RWPE2 (cell line): ENCODE results near the gene AQP12A.

ENCODE experiments used
- ATAC-seq: fragments of 200-7000 bp; cut with Tn5 transposase; 3 replicates; pipeline ENCODE4 v1.9.1; 2021; ENCODE audit warnings: low read depth
- DNase-seq: peaks from one replicate; pipeline ENCODE4 v3.0.0-alpha.2; 2020; ENCODE audit warnings: low spot score
- H3K27ac ChIP-seq: fragments of 450-650 bp; 2 replicates; pipeline ENCODE4 v1.5.1; 2017; ENCODE audit warnings: mild to moderate bottlenecking; ENCODE audit not compliant: poor library complexity, severe bottlenecking
- H3K27me3 ChIP-seq: fragments of 250-450 bp; sonication (Bioruptor Pico); 2 replicates; pipeline ENCODE4 v1.5.1; 2021; ENCODE audit warnings: mild to moderate bottlenecking, moderate library complexity; ENCODE audit not compliant: insufficient read depth, poor library complexity, severe bottlenecking
- H3K36me3 ChIP-seq: fragments of 250-450 bp; sonication (Bioruptor Pico); 2 replicates; pipeline ENCODE4 v1.5.1; 2020; ENCODE audit warnings: low read depth, mild to moderate bottlenecking, moderate library complexity
- H3K4me1 ChIP-seq: fragments of 250-450 bp; sonication (Bioruptor Pico); 2 replicates; pipeline ENCODE4 v1.5.1; 2021; ENCODE audit warnings: mild to moderate bottlenecking, moderate library complexity; ENCODE audit not compliant: insufficient read depth, poor library complexity, severe bottlenecking
- H3K4me3 ChIP-seq: fragments of 250-450 bp; sonication (Bioruptor Pico); 2 replicates; pipeline ENCODE4 v1.5.1; 2021; ENCODE audit warnings: mild to moderate bottlenecking, moderate library complexity; ENCODE audit not compliant: severe bottlenecking
- H3K9me3 ChIP-seq: fragments of 250-450 bp; sonication (Bioruptor Pico); 2 replicates; pipeline ENCODE4 v1.5.1; 2021; ENCODE audit warnings: mild to moderate bottlenecking, moderate library complexity; ENCODE audit not compliant: severe bottlenecking
- CTCF ChIP-seq: fragments of 450-650 bp; IDR thresholded peaks from one replicate; pipeline ENCODE4 v1.5.1; 2017; ENCODE audit warnings: mild to moderate bottlenecking, moderate library complexity; ENCODE audit not compliant: poor library complexity, severe bottlenecking

Gene AQP12A

GRCh38 chr2:240735476-240735875 is 43.8 kb downstream of the AQP12A start:
- no peaks in the 10 kb centered on the region for H3K9me3 ChIP-seq
- no peaks in the 10 kb centered on the region for H3K27me3 ChIP-seq
- ATAC-seq (no peak), DNase-seq (no peak)
- H3K4me3 ChIP-seq = no peak overlapping the region
- no peak overlapping the region for H3K27ac ChIP-seq
- no peaks in the 10 kb centered on the region for H3K36me3 ChIP-seq
- no peak for TF ChIP-seq CTCF
- peaks cover 10% of the 10 kb centered on the region for H3K4me1 ChIP-seq

GRCh38 chr2:240736281-240737250 is 44.9 kb downstream of the AQP12A start:
- no peak for ATAC-seq
- DNase-seq = no peak
- H3K9me3 ChIP-seq = no peaks in the 10 kb centered on the region
- no peak overlapping the region for H3K4me3 ChIP-seq
- H3K27me3 ChIP-seq = no peaks in the 10 kb centered on the region
- no peaks in the 10 kb centered on the region for H3K36me3 ChIP-seq
- H3K4me1 ChIP-seq = peaks cover 10% of the 10 kb centered on the region
- TF ChIP-seq CTCF = no peak
- no peak overlapping the region for H3K27ac ChIP-seq

DNA sequence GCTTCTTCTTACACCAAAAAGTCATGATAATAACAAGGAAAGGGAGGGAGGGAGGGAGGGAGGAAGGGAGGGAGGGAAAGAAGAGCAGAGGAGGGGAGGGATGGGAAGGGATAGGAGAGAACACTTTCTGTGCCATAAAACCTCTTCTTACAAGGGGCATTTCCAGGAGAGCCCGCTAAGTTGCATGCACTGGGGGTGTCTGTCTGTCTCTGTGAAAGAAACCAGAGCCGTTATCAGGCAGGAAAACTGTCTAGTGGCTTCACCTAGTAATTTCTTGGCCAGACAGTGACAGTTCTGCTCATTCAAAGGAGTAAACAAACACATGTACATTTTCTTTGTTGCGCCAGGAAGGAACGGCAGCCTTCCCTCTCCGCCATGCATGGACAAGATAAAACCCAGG is 45.8 kb downstream of the AQP12A start:
- no peak for TF ChIP-seq CTCF
- no peak for ATAC-seq
- Histone ChIP-seq H3K27ac (no peak overlapping the region), H3K9me3 (no peaks in the 10 kb centered on the region), H3K4me1 (peaks cover 10% of the 10 kb centered on the region), H3K4me3 (no peak overlapping the region), H3K27me3 (no peaks in the 10 kb centered on the region), H3K36me3 (no peaks in the 10 kb centered on the region)
- no peak for DNase-seq

DNA sequence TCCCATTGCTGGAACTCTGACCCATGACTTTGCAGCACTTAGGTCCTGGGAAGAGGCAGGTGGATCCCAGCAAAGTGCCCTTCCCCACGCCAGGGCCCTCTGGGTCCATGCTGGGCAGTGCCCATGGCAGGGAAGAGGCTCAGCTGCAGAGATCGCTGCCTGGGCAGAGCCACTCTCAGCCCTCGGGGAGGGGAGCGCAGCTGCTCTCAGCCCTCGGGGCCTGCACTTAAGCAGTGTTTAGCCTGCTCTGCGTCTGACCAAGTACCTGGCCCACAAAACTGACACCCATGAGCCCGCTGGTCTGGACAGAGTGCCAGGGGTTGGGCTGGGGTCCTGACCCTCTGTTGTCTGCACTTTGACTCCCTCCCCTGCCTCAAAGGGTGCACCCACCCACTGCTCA is 46.3 kb downstream of the AQP12A start:
- no peak overlapping the region for H3K4me3 ChIP-seq
- H3K27ac ChIP-seq = no peak overlapping the region
- H3K4me1 ChIP-seq = peaks cover 10% of the 10 kb centered on the region
- DNase-seq = no peak
- no peaks in the 10 kb centered on the region for H3K36me3 ChIP-seq
- no peaks in the 10 kb centered on the region for H3K9me3 ChIP-seq
- TF ChIP-seq CTCF = no peak
- H3K27me3 ChIP-seq = no peaks in the 10 kb centered on the region
- ATAC-seq = no peak

DNA sequence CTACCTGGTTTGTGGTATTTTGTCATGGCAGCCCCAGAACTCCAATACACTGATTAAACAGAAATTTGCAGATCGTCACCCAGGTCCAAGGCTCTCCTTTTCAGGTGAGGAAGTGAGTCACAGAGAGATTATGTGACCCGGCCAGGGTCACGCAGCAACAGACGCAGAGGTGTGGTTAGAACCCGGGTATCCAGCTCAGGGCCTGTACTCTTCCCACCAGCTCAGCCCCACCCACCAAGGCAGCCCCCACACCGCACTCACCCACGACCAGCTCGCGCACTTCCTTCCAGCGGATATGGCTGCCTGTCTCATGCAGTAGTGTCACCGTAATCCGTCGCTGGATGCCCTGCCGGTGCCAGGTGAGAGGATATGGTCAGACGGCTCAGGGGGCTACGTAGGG is 48.1 kb downstream of the AQP12A start:
- Histone ChIP-seq H3K4me3 (no peak overlapping the region), H3K27ac (peak overlapping the region; percentile 20), H3K27me3 (no peaks in the 10 kb centered on the region), H3K36me3 (no peaks in the 10 kb centered on the region), H3K4me1 (peaks cover 10% of the 10 kb centered on the region), H3K9me3 (no peaks in the 10 kb centered on the region)
- DNase-seq (no peak), ATAC-seq (peak; percentile 58)
- no peak for TF ChIP-seq CTCF
